HEK293T (cell line): ENCODE results near the gene PLEKHA7.
A peak's percentile ranks its signal among the peaks of the same experiment; 100 is the strongest.

Experiments
- CTCF ChIA-PET: fragments of 350-600 bp; formaldehyde crosslinking; extraction: SDS; loops from one replicate; lab custom pipeline; 2021; ENCODE audit warnings: antibody characterized with exemption, inconsistent platforms; lab: Yijun Ruan, JAX
- POLR2A ChIA-PET: fragments of 350-600 bp; formaldehyde crosslinking; extraction: SDS; loops from one replicate; lab custom pipeline; 2020; ENCODE audit warnings: antibody characterized with exemption, inconsistent platforms; lab: Yijun Ruan, JAX
- DNase-seq: peaks from one replicate; pipeline ENCODE4 v3.0.0; 2012; ENCODE audit warnings: mixed read lengths; ENCODE audit errors: extremely low spot score
- ARNT ChIP-seq: fragments of 450-650 bp; IDR thresholded peaks from 2 replicates; pipeline ENCODE4 v1.6.1; 2017; ENCODE audit warnings: mild to moderate bottlenecking
- BHLHE40 ChIP-seq: fragments of 450-650 bp; IDR thresholded peaks from 2 replicates; pipeline ENCODE4 v1.6.1; 2016; ENCODE audit warnings: mild to moderate bottlenecking, moderate library complexity, borderline replicate concordance
- CTBP1 ChIP-seq: fragments of 450-650 bp; IDR thresholded peaks from 2 replicates; pipeline ENCODE4 v1.6.1; 2016; ENCODE audit warnings: borderline replicate concordance
- ELF4 ChIP-seq: fragments of 450-650 bp; IDR thresholded peaks from 2 replicates; pipeline ENCODE4 v1.6.1; 2017; ENCODE audit warnings: antibody characterized with exemption
- FOXA1 ChIP-seq: fragments of 450-650 bp; IDR thresholded peaks from 2 replicates; pipeline ENCODE4 v1.6.1; 2016; ENCODE audit warnings: mild to moderate bottlenecking
- FOXK2 ChIP-seq: fragments of 450-650 bp; IDR thresholded peaks from 2 replicates; pipeline ENCODE4 v1.6.1; 2016; ENCODE audit warnings: mild to moderate bottlenecking
- FOXM1 ChIP-seq: fragments of 450-650 bp; IDR thresholded peaks from 2 replicates; pipeline ENCODE4 v1.6.1; 2017; ENCODE audit warnings: mild to moderate bottlenecking, borderline replicate concordance
- HDGF ChIP-seq: fragments of 450-650 bp; IDR thresholded peaks from 2 replicates; pipeline ENCODE4 v1.6.1; 2017; ENCODE audit warnings: antibody characterized with exemption, borderline replicate concordance
- L3MBTL2 ChIP-seq: fragments of 450-650 bp; conservative IDR thresholded peaks from 2 replicates; pipeline ENCODE4 v1.6.1; 2016; ENCODE audit warnings: mild to moderate bottlenecking
- LEF1 ChIP-seq: fragments of 450-650 bp; IDR thresholded peaks from 2 replicates; pipeline ENCODE4 v1.6.1; 2017; ENCODE audit warnings: mild to moderate bottlenecking, borderline replicate concordance
- NFRKB ChIP-seq: fragments of 450-650 bp; IDR thresholded peaks from 2 replicates; pipeline ENCODE4 v1.6.1; 2016; ENCODE audit warnings: mild to moderate bottlenecking, moderate library complexity
- PKNOX1 ChIP-seq: fragments of 450-650 bp; IDR thresholded peaks from 2 replicates; pipeline ENCODE4 v1.6.1; 2016
- SP1 ChIP-seq: fragments of 450-650 bp; IDR thresholded peaks from 2 replicates; pipeline ENCODE4 v1.6.1; 2017
- SUZ12 ChIP-seq: fragments of 450-650 bp; IDR thresholded peaks from 2 replicates; pipeline ENCODE4 v1.6.1; 2016; ENCODE audit warnings: mild to moderate bottlenecking
- TARDBP ChIP-seq: fragments of 450-650 bp; IDR thresholded peaks from 2 replicates; pipeline ENCODE4 v1.6.1; 2016
- ZNF384 ChIP-seq: fragments of 450-650 bp; IDR thresholded peaks from 2 replicates; pipeline ENCODE4 v1.6.1; 2016

The PLEKHA7 gene

DNA sequence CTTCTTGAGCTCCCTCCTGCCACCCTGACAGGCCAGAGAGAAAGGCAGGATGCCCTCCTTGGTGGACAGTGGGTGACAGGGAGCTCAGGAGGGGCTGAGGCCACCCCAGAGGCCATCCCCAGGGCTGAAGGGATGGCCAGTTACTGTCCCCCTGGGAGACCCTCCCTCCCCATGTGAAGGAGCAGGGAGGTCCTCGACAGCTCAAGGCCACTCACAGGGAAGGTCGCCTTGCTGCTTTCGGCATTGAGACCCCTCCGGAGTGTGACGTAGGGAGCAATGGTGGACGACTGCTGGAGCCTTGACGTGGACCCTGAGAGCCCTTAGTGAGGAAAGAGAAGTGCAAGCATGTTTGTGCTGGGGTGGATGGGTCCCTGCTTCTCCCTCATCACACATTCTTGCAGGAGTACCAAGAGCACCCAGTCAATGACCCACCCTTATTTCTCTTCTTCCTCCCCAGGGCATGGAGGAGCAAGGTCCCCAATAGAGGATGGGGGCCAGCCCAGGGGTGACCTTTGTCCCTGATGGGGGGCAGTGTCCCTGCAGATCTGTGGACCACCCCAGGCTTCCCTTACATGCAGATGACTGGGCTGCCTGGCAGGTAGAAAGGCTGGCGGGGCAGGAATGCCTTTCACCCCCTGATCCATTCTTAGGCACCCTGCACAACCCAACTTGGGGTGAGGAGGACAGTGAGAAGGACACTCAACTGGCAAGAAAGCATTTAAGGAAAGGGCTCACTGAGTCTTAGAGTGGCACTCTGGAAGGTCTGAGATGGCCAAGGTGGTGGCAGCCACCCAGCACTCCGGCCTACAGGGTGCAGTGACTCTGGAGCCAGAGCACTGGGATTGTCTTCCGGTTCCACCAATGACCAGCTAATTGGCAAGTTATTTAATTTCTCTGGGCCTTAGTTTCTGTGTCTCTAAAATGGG, 224.4 kb downstream of the PLEKHA7 start:
- no peak for DNase-seq
- TF ChIP-seq HDGF (no peak), L3MBTL2 (no peak), ELF4 (no peak), FOXM1 (no peak), BHLHE40 (no peak), ZNF384 (no peak), NFRKB (no peak), FOXK2 (no peak), TARDBP (no peak)
- ChIA-PET POLR2A (interaction anchor here (0.6 kb wide), 1 partner anchor 176 kb away, joined by 3 read pairs; no protein-coding TSS in a partner anchor), CTCF (interaction anchor here (0.8 kb wide), 1 partner anchor 12 kb away, joined by 4 read pairs; no protein-coding TSS in a partner anchor)

DNA sequence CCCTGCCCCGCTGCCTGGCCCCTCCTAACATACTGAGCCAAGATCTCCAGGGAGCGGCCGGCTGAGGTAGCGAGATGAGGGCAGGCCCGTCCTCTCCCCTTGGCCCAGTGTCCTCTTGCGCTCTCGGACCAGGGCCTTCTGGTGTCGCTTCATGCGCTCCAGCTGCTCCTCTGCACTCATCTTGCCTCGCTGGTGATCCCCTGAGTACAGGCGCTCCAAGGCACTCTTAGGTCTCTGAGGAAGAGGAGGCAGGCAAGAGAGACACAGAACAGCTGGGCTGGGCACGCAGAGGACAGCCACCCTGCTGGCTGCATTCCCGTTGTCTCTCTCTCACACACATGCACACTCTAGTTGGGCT, 225.2 kb downstream of the PLEKHA7 start:
- TF ChIP-seq TARDBP (no peak), HDGF (no peak), NFRKB (no peak), PKNOX1 (no peak), BHLHE40 (no peak)
- ChIA-PET CTCF (interaction anchor here (0.8 kb wide), 1 partner anchor 13 kb away, joined by 4 read pairs; no protein-coding TSS in a partner anchor), POLR2A (no interaction called here)
- no peak for DNase-seq

- TF ChIP-seq PKNOX1 = no peak
- no peak for TF ChIP-seq LEF1
- no peak for TF ChIP-seq ZNF384
- no peak for TF ChIP-seq SP1
- no peak for TF ChIP-seq TARDBP
- TF ChIP-seq FOXK2 = no peak
- TF ChIP-seq L3MBTL2 = no peak
- no peak for TF ChIP-seq HDGF
- ChIA-PET CTCF (interaction anchor here (0.5 to 0.6 kb wide), 2 partner anchors 601 to 941 kb away, joined by 3 to 4 read pairs; no protein-coding TSS in a partner anchor), POLR2A (no interaction called here)
- peak; percentile 85 for DNase-seq
Observed at GRCh38 chr11:16788141-16789062, 225.8 kb downstream of the PLEKHA7 start.

DNA sequence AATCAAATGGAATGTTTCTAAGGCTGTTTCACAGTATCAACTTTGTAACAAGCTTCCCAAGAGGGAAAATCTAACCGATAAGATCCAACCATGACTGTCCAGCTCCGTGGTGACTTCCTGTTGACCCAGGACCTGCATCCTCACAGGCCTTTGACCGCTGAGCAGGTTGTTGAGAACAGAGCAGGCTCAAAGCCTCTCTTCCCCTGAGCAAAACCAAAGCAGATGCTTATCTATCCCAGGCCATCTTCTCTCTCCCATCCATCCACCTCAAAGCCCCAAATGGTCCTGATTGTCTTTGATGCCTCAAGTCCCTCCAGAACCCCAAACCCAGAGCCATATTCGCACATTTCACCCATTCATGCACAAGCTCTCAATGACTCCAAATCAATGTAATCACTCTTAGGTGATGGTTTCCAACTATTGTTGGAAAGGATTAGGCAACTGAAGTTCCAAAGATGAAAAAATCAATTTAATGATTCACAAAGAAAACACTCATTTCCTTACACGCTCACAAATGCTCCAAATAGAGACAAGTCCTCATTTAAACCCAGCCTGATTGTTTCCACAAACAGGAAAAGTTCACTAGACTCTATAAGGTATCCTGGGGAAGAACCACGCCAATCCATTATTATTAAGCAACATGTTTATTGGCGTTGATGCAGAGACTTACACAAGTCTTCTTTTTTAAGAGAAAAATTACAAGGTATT, 227.0 kb downstream of the PLEKHA7 start:
- DNase-seq = no peak
- no peak for TF ChIP-seq PKNOX1
- ChIA-PET CTCF (interaction anchor here (0.7 kb wide), 1 partner anchor 55 kb away, joined by 4 read pairs; no protein-coding TSS in a partner anchor), POLR2A (no interaction called here)

GRCh38 chr11:16786131-16786530, 228.1 kb downstream of the PLEKHA7 start:
- no peak for TF ChIP-seq FOXK2
- TF ChIP-seq ARNT = no peak
- TF ChIP-seq SP1 = no peak
- TF ChIP-seq CTBP1 = no peak
- no peak for TF ChIP-seq NFRKB
- TF ChIP-seq ELF4 = no peak
- TF ChIP-seq ZNF384 = no peak
- TF ChIP-seq BHLHE40 = no peak
- no peak for TF ChIP-seq SUZ12
- TF ChIP-seq FOXA1 = no peak
- no peak for TF ChIP-seq PKNOX1
- no peak for TF ChIP-seq L3MBTL2
- no peak for TF ChIP-seq TARDBP
- no peak for TF ChIP-seq FOXM1
- TF ChIP-seq LEF1 = no peak
- TF ChIP-seq HDGF = no peak
- ChIA-PET POLR2A (no interaction called here), CTCF (interaction anchor here (0.6 to 1.3 kb wide), 6 partner anchors 9 to 1330 kb away, joined by 3 to 7 read pairs (median 4); no protein-coding TSS in a partner anchor)
- no peak for DNase-seq
